Measurements from ENCODE around the gene CKMT2.

- TF ChIP-seq CTCF (IDR thresholded peaks at IDR 0.05; ENCODE audit: insufficient read depth, low read length) (no peak), GABPA (IDR thresholded peaks at IDR 0.05; ENCODE audit: low read depth) (no peak), SPI1 (IDR thresholded peaks at IDR 0.05; ENCODE audit: borderline replicate concordance, low read depth) (no peak), REST (IDR thresholded peaks at IDR 0.05; ENCODE audit: insufficient replicate concordance, low read depth) (no peak), POLR2AphosphoS5 (IDR thresholded peaks at IDR 0.05; ENCODE audit: low read depth) (no peak)
Observed at GRCh38 chr5:81228084-81228483, 5.0 kb upstream of the CKMT2 start.

All from HL-60 (cell line).